H1 (cell line): ENCODE data around the gene SH2D5.

Experiments used
- ATF2 ChIP-seq: IDR thresholded peaks from 2 replicates; pipeline ENCODE4 v1.6.1; 2012; ENCODE audit warnings: low read length, inconsistent platforms
- EGR1 ChIP-seq: IDR thresholded peaks from 2 replicates; pipeline ENCODE4 v1.6.1; 2011; ENCODE audit warnings: low read depth, low read length, borderline replicate concordance
- EP300 ChIP-seq, 2 experiments: IDR thresholded peaks; 1 replicate in 1 of 2; 2 replicates in 1 of 2; pipeline ENCODE4 v1.6.1; 2011 to 2012; ENCODE audit warnings: low read depth in 2 of 2, low read length in 2 of 2, mild to moderate bottlenecking in 2 of 2, borderline replicate concordance in 1 of 2, inconsistent platforms in 1 of 2, moderate library complexity in 1 of 2
- EZH2 ChIP-seq: fragments of 200-600 bp; sonication (generic); IDR thresholded peaks from 2 replicates; pipeline ENCODE4 v1.7.1; 2012; ENCODE audit warnings: low read depth, mild to moderate bottlenecking, moderate library complexity, low read length, inconsistent platforms; ENCODE audit not compliant: severe bottlenecking
- HDAC6 ChIP-seq: IDR thresholded peaks from one replicate; pipeline ENCODE4 v1.7.1; 2012; ENCODE audit warnings: low read depth, mild to moderate bottlenecking, inconsistent platforms, low read length, moderate library complexity
- POLR2A ChIP-seq, 2 experiments: IDR thresholded peaks; 1 replicate in 1 of 2; 2 replicates in 1 of 2; pipeline ENCODE4 v1.6.1; 2011; ENCODE audit warnings: low read depth in 2 of 2, low read length in 2 of 2, mild to moderate bottlenecking in 2 of 2; ENCODE audit errors: control extremely low read depth in 1 of 2
- POLR2AphosphoS5 ChIP-seq: IDR thresholded peaks from 2 replicates; pipeline ENCODE4 v1.6.1; 2011; ENCODE audit warnings: low read depth, low read length
- RAD21 ChIP-seq, 2 experiments: IDR thresholded peaks in 1 of 2; conservative IDR thresholded peaks in 1 of 2; 2 replicates each; pipeline ENCODE4 v1.6.1; 2011; ENCODE audit warnings: low read depth in 2 of 2, low read length in 2 of 2, improper control_type of control experiment in 1 of 2, inconsistent platforms in 1 of 2, mild to moderate bottlenecking in 1 of 2, moderate library complexity in 1 of 2
- SIN3A ChIP-seq, 2 experiments: IDR thresholded peaks in 1 of 2; conservative IDR thresholded peaks in 1 of 2; 2 replicates each; pipeline ENCODE4 v1.6.1; 2011 to 2012; ENCODE audit warnings: low read length in 2 of 2, improper control_type of control experiment in 1 of 2, low read depth in 1 of 2, mild to moderate bottlenecking in 1 of 2
- TAF1 ChIP-seq: IDR thresholded peaks from 2 replicates; pipeline ENCODE4 v1.6.1; 2011; ENCODE audit warnings: mild to moderate bottlenecking, low read depth, low read length
- USF2 ChIP-seq: IDR thresholded peaks from 2 replicates; pipeline ENCODE4 v1.6.1; 2011; ENCODE audit warnings: low read length, improper control_type of control experiment
- ZNF274 ChIP-seq: IDR thresholded peaks from 2 replicates; pipeline ENCODE4 v1.7.0; 2012; ENCODE audit warnings: low read length, borderline replicate concordance; ENCODE audit errors: extremely low read depth
- TF ChIP-seq, protein P1 (sequence below), 3 experiments: IDR thresholded peaks; 1 replicate in 2 of 3; 2 replicates in 1 of 3; pipeline versions ENCODE4 v1.5.1 to v1.6.1; 2011; ENCODE audit warnings: low read length in 3 of 3, mild to moderate bottlenecking in 3 of 3, inconsistent platforms in 2 of 3, low read depth in 1 of 3, moderate library complexity in 1 of 3; ENCODE audit not compliant: insufficient read depth in 1 of 3; ENCODE audit errors: control extremely low read depth in 1 of 3

GRCh38 chr1:20735581-20736111, 3.1 kb upstream of the SH2D5 start:
- no peak for TF ChIP-seq EZH2
- no peak for TF ChIP-seq ZNF274
- no peak for TF ChIP-seq POLR2AphosphoS5
- TF ChIP-seq, protein P1, sequence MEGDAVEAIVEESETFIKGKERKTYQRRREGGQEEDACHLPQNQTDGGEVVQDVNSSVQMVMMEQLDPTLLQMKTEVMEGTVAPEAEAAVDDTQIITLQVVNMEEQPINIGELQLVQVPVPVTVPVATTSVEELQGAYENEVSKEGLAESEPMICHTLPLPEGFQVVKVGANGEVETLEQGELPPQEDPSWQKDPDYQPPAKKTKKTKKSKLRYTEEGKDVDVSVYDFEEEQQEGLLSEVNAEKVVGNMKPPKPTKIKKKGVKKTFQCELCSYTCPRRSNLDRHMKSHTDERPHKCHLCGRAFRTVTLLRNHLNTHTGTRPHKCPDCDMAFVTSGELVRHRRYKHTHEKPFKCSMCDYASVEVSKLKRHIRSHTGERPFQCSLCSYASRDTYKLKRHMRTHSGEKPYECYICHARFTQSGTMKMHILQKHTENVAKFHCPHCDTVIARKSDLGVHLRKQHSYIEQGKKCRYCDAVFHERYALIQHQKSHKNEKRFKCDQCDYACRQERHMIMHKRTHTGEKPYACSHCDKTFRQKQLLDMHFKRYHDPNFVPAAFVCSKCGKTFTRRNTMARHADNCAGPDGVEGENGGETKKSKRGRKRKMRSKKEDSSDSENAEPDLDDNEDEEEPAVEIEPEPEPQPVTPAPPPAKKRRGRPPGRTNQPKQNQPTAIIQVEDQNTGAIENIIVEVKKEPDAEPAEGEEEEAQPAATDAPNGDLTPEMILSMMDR (IDR thresholded peaks at IDR 0.05; ENCODE audit: control extremely low read depth in 1 of 3, insufficient read depth in 1 of 3, low read depth in 1 of 3, low read length in 3 of 3) = no peak
- no peak for TF ChIP-seq EP300 (IDR thresholded peaks at IDR 0.05; ENCODE audit: borderline replicate concordance in 1 of 2, low read depth in 2 of 2, low read length in 2 of 2)
- no peak for TF ChIP-seq HDAC6
- TF ChIP-seq SIN3A (conservative IDR thresholded peaks at IDR 0.05 in 1 of 2, IDR thresholded peaks at IDR 0.05 in 1 of 2; ENCODE audit: low read depth in 1 of 2, low read length in 2 of 2) = no peak
- no peak for TF ChIP-seq RAD21 (IDR thresholded peaks at IDR 0.05 in 1 of 2, conservative IDR thresholded peaks at IDR 0.05 in 1 of 2; ENCODE audit: low read depth in 2 of 2, low read length in 2 of 2)
- no peak for TF ChIP-seq TAF1
- TF ChIP-seq EGR1 = no peak
- no peak for TF ChIP-seq POLR2A (IDR thresholded peaks at IDR 0.05; ENCODE audit: control extremely low read depth in 1 of 2, low read depth in 2 of 2, low read length in 2 of 2)
- no peak for TF ChIP-seq ATF2
- TF ChIP-seq USF2 = no peak
